Esophagus (tissue), 2 donors: ENCODE results near the gene VPS33A. TPM values are rescaled to one million over a fixed set of nuclear protein-coding genes. Genes with fewer than 3 reads are reported as not detected.

Source experiments
- H3K27ac ChIP-seq, 2 donors: one replicate each; pipeline ENCODE4 v1.5.1; 2013; ENCODE audit warnings: low read depth in 2 of 2, mild to moderate bottlenecking in 2 of 2, inconsistent platforms in 1 of 2, low read length in 1 of 2, moderate library complexity in 1 of 2
- H3K27me3 ChIP-seq, 2 donors: one replicate each; pipeline ENCODE4 v1.6.1; 2013; ENCODE audit warnings: low read length in 2 of 2, control low read depth in 1 of 2, mild to moderate bottlenecking in 1 of 2; ENCODE audit not compliant: insufficient read depth in 2 of 2, control insufficient read depth in 1 of 2
- H3K36me3 ChIP-seq, 2 donors: one replicate each; pipeline ENCODE4 v1.6.1; 2013; ENCODE audit warnings: low read length in 1 of 2; ENCODE audit not compliant: control insufficient read depth in 2 of 2, insufficient read depth in 2 of 2
- H3K4me1 ChIP-seq, 2 donors: one replicate each; pipeline ENCODE4 v1.6.1; 2013; ENCODE audit warnings: low read length in 1 of 2; ENCODE audit not compliant: control insufficient read depth in 2 of 2, insufficient read depth in 2 of 2
- H3K4me3 ChIP-seq, 2 donors: one replicate each; pipeline ENCODE4 v1.5.1; 2013; ENCODE audit warnings: low read length in 2 of 2, mild to moderate bottlenecking in 2 of 2, low read depth in 1 of 2, moderate library complexity in 1 of 2
- H3K9me3 ChIP-seq, 2 donors: one replicate each; pipeline ENCODE4 v1.6.1; 2013; ENCODE audit warnings: mild to moderate bottlenecking in 2 of 2, low read depth in 1 of 2, low read length in 1 of 2, moderate library complexity in 1 of 2; ENCODE audit not compliant: control insufficient read depth in 2 of 2, insufficient read depth in 1 of 2
- WGBS, 2 donors: extraction: QIAGEN DNeasy Blood & Tissue Kit; methylation state at CpG; one replicate each; pipeline ENCODE4 v1.1.7; 2013; 5-methylcytosine and 5-hydroxymethylcytosine counted together
- polyA plus RNA-seq, 2 donors: library from polyadenylated mRNA; stranded (reverse); fragments of 200-250 nt; gene quantifications; one replicate each; pipeline ENCODE4 v1.2.3, GENCODE V29; 2013
- donor health status: healthy with polysubstance abuse.
- donor health status: Bipolar disorder and iron deficiency.

The VPS33A gene
- polyA plus RNA-seq, 2 donors = 6.1 to 8.6 TPM

DNA sequence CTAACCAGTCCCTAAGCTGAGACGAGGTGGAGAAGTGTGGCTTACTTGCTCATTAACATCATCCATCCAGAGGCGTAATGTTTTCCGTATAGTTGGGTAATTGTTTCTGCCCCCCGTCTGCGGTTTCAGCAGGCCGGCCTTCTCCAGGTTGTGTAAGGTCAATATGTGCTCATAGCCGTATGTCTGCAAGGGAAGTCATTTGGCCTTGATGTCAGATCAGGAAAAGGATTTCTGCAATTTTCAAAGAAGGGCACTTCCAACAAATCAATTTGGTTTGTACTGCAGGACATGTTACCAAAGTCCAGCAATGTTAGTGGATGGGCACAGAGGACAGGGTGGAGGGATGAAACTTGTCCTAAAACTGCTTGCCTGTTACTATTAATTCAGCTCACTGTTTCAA is 30.6 kb downstream of the VPS33A start:
- Histone ChIP-seq H3K27me3 (no peaks in the 10 kb centered on the region), H3K9me3 (no peaks in the 10 kb centered on the region), H3K4me1 (no peaks in the 10 kb centered on the region), H3K27ac (no peak overlapping the region), H3K4me3 (no peak overlapping the region), H3K36me3 (peaks cover 9 to 13% of the 10 kb centered on the region in 2 donors)
- 87 to 88% methylated on average over 7 of the region's 7 CpGs for WGBS, 2 donors

DNA sequence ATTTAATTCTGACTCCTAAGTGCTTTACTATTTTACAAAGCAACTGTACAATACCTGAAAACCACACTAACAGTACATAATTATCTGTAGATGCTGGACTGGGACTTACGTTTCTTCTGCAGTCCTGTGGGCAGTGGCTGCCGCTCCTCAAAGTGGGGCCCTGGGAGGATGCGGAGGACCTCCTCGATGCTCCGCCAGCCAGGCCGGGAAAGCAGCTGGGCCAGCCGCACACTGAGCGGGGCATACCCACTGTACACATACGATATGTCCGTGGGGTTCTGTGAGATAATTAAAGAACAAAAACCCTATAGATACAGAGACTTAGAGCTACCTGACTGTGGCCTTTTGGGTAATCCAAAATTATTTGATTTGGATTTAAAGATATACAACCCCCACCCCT is 33.6 kb downstream of the VPS33A start:
- WGBS, 2 donors = 93 to 95% methylated on average over 10 of the region's 10 CpGs
- Histone ChIP-seq H3K27me3 (no peaks in the 10 kb centered on the region), H3K36me3 (peaks cover 11 to 15% of the 10 kb centered on the region in 2 donors), H3K4me3 (no peak overlapping the region), H3K4me1 (no peaks in the 10 kb centered on the region), H3K27ac (no peak overlapping the region), H3K9me3 (no peaks in the 10 kb centered on the region)

DNA sequence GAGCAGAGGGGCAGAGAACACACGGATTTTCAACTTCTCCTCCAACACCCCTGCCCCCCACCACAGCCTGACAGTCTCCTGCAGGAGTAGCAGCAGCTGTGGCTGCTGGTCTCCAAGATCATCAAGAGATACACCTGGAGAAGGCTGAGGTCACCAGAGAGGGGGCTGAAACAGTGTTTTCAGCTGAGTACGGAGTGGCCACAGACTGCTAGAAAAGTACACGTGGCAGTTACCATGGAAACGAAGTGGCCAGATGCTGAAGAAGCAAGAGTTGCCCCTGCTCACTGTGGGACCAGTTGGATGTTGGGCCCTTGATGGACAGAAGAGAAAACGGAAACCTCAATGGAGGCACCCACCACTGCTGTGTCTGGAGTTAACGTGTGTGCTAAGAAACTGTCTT is 35.5 kb downstream of the VPS33A start:
- H3K4me1 ChIP-seq = peaks cover 3 to 11% of the 10 kb centered on the region in 2 donors
- H3K9me3 ChIP-seq = peaks cover 0 to 2% of the 10 kb centered on the region in 2 donors
- WGBS, 2 donors = 73 to 79% methylated on average over 6 of the region's 6 CpGs
- no peaks in the 10 kb centered on the region for H3K27me3 ChIP-seq
- no peak overlapping the region for H3K4me3 ChIP-seq
- H3K27ac ChIP-seq = no peak overlapping the region
- peaks cover 11 to 14% of the 10 kb centered on the region in 2 donors for H3K36me3 ChIP-seq

DNA sequence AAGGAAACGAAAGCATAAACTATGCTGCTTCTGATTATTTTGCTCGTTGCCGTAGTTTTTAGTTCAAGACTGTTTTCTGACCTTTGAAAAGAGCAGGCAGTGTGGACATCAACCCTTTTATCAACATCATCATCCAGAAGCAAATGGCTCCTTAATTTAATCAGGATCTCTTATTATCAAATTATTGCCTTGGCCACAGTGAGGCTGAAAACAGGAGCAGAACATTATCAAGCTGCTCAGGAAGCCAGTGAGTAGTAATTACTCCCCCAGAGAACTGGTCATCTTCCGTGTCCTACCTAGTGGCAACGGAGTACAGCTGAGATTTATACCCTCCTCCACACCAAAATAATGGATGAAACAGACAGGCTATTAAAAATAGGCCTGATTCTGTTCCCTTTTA is 38.2 kb downstream of the VPS33A start:
- WGBS, 2 donors = 91% methylated on average over 5 of the region's 5 CpGs

DNA sequence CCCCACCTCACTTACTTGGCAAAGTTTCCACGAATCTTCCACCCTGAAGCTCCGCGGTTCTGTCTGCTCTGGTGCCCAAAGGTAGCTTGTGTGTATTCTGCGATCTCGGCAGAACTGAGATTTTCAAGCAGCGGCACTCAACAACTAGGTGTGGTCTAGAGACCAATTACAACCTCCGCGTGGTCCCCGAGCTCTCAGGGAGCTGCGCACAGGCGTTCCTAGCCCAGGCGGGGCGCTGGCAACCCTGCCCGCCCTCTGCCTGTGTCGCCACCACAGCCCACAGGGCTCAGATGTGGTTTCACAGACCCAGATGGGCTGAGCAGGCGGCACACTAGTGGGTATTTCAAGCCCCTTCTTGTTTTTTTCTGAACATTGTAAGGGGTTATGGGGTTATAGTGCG is 39.0 kb downstream of the VPS33A start:
- H3K4me3 ChIP-seq = no peak overlapping the region
- 85 to 86% methylated on average over 17 of the region's 17 CpGs for WGBS, 2 donors
- peaks cover 3 to 13% of the 10 kb centered on the region in 2 donors for H3K4me1 ChIP-seq
- no peaks in the 10 kb centered on the region for H3K27me3 ChIP-seq
- no peak overlapping the region for H3K27ac ChIP-seq
- peaks cover 6 to 9% of the 10 kb centered on the region in 2 donors for H3K36me3 ChIP-seq
- peaks cover 0 to 2% of the 10 kb centered on the region in 2 donors for H3K9me3 ChIP-seq

More for the DNA sequence above, 38.2 kb downstream of the VPS33A start:
- H3K27me3 ChIP-seq = no peaks in the 10 kb centered on the region
- H3K4me1 ChIP-seq = peaks cover 3 to 13% of the 10 kb centered on the region in 2 donors
- peaks cover 6% of the 10 kb centered on the region in 2 donors for H3K36me3 ChIP-seq
- H3K27ac ChIP-seq = no peak overlapping the region
- H3K4me3 ChIP-seq = no peak overlapping the region
- H3K9me3 ChIP-seq = peaks cover 0 to 2% of the 10 kb centered on the region in 2 donors

DNA sequence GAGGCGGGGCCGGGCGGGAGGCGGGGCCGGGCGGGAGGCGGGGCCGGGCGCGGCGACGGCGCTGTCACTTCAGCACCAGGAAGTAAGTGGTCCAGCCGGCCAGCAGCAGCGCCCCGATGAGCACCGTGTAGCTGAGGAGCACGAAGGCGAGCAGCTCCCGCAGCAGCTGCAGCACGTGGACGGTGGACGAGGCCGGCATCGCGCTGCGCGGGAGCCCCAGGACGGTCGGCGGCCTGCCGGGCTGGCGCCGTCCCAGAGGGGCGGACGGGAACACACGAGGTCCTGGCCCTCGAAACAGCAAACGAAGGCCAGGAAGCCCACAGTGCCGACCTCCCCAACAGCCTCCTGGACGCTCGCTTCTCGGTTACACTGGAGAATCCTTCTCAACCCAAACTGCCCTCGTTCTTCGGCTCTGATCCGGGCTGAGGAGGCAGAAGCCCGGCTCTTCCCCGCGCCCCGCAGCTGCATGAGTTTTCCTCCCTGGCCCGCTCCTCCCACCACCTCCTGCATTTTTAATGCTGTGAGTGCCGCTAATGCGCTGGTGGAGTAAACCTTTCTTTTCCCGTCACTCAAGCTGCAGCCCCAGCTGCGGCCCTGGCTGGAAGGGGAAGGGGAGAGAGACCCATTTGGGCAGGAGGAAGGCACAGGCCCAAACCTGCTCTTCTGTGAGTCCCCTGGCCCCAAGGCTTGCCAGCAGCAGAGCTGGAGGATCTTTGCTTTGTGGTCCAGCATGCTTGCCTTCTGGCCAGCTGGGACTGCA is 39.7 kb downstream of the VPS33A start:
- Histone ChIP-seq H3K36me3 (peaks cover 6 to 9% of the 10 kb centered on the region in 2 donors), H3K9me3 (peaks cover 0 to 2% of the 10 kb centered on the region in 2 donors), H3K27ac (peak overlapping the region; percentile 44 to 45), H3K4me1 (peaks cover 3 to 13% of the 10 kb centered on the region in 2 donors), H3K4me3 (peak overlapping the region; percentile 11 to 46), H3K27me3 (no peaks in the 10 kb centered on the region)
- 7 to 9% methylated on average over 47 to 55 of the region's 55 CpGs for WGBS, 2 donors

DNA sequence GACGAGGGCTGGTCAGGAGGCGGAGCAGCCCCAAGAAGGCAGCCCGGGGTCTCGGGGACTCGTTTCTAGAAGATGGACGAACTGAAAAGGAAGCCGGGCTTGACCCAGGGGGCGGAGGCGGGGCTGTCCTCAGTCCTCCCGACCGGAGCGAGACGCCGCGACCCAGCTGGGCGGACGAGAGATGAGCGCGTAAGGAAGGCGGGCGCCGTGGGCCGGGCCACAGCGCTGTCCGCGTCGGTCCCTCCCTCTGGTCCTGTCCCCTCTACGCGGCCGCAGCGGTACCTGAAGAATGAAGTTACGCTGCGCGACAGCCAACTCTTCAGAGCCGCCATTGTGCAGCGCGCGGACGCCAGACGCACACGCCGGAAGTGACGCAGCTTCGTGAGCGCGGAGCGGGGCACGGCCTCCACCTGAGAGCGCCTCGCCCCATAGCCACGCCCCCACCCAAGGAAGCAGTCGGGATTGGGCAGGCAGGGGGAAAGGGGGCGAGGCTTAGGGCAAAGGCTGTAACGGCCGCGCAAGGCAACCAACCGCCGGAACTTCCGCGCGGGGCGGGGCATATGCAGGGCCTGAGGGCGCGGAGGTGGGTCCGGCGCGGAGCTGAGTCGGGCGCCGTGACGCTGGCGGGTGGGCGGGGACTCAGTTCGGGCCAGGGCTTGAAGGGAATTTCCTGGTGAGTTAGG is 40.5 kb downstream of the VPS33A start, which contains the start of gene DIABLO:
TSS of gene DIABLO (minus strand) at position 370 of the 683 bp plus-strand sequence. CDS start at position 332, 38 bp downstream.
- Histone ChIP-seq H3K27ac (peak within 1 kb of the TSS; percentile 96 to 100), H3K4me1 (peaks cover 3 to 13% of the 10 kb centered on the region in 2 donors), H3K9me3 (peaks cover 0 to 2% of the 10 kb centered on the region in 2 donors), H3K4me3 (peak within 1 kb of the TSS; percentile 70 to 84), H3K36me3 (peaks cover 3 to 11% of the 10 kb centered on the region in 2 donors), H3K27me3 (no peaks in the 10 kb centered on the region)
- 0% methylated on average over 66 to 74 of the region's 74 CpGs for WGBS, 2 donors

DNA sequence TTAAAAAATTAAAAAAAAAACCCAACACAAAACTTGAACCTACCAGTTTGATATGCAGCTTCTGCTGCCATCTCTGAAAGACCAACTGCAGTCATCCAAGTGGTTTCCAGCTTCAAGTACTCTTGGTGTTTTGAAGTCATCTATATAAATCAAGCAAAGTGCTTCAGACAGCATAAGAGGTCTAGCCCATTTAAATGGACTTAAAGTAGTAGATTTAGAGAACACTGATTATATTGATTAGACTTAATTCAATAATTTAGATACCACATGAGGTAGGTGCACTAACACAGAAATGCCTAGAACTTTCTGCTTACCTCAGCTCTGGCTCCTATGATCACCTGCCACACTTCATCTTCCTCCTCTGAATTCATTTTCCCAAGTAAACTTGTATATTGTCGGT is 49.8 kb downstream of the VPS33A start:
- Histone ChIP-seq H3K4me1 (no peaks in the 10 kb centered on the region), H3K4me3 (no peak overlapping the region), H3K27ac (no peak overlapping the region), H3K9me3 (no peaks in the 10 kb centered on the region), H3K36me3 (peaks cover 12 to 30% of the 10 kb centered on the region in 2 donors), H3K27me3 (no peaks in the 10 kb centered on the region)
- 94 to 100% methylated on average over 1 of the region's 1 CpG for WGBS, 2 donors

DNA sequence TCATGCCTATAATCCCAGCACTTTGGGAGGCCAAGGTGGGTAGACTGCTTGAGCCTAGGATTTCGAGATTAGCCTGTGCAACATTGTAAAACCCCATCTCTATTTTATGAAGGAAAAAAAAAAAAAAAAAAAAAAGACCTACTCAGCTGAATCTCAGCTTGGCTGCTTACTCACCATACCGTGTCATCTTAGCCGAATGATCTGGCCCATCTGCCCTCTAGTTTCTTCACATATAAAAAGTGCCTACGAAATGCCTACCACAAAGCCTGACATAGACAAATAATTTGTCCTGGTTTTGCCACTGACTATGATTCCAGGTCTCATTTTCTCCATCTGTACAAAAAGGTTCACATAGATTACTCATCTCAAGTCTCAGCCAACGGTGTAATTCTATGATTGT is 50.5 kb downstream of the VPS33A start:
- Histone ChIP-seq H3K36me3 (peaks cover 12 to 32% of the 10 kb centered on the region in 2 donors), H3K4me3 (no peak overlapping the region), H3K9me3 (no peaks in the 10 kb centered on the region), H3K27me3 (no peaks in the 10 kb centered on the region), H3K4me1 (no peaks in the 10 kb centered on the region), H3K27ac (no peak overlapping the region)
- 79 to 80% methylated on average over 5 of the region's 5 CpGs for WGBS, 2 donors
